Naive thymus-derived CD4-positive, alpha-beta T cell (primary cell): ENCODE data around the gene AGFG1. TPM values are rescaled to one million over a fixed set of nuclear protein-coding genes. Genes with fewer than 3 reads are reported as not detected.

Source experiments
- ATAC-seq: fragments of 150-1000 bp; cut with Tn5 transposase; 2 replicates; pipeline ENCODE4 v1.10.0; 2021; ENCODE audit warnings: mild to moderate bottlenecking, moderate library complexity
- CTCF ChIA-PET: fragments of 350-600 bp; sonication (Branson Sonifier 250); formaldehyde crosslinking; loops from one replicate; lab custom pipeline; 2021; ENCODE audit warnings: antibody characterized with exemption; lab: Charles Lee
- POLR2A ChIA-PET: fragments of 350-600 bp; sonication (Branson Sonifier 250); formaldehyde crosslinking; loops from one replicate; lab custom pipeline; 2021; ENCODE audit warnings: antibody characterized with exemption, inconsistent platforms; lab: Charles Lee
- DNase-seq, 9 donors: peaks; one replicate each; pipeline versions ENCODE4 v3.0.0 to v3.0.0-alpha.2; 2020 to 2022; ENCODE audit warnings: mixed read lengths in 1 of 9
- H3K27ac ChIP-seq: one replicate; pipeline ENCODE4 v1.7.0; 2013; ENCODE audit warnings: mild to moderate bottlenecking, low read depth, low read length, moderate library complexity
- H3K27me3 ChIP-seq, 2 donors: one replicate each; pipeline ENCODE4 v1.7.0; 2013; ENCODE audit warnings: low read length in 2 of 2, mild to moderate bottlenecking in 2 of 2, moderate library complexity in 2 of 2; ENCODE audit not compliant: control insufficient read depth in 2 of 2, insufficient read depth in 2 of 2
- H3K36me3 ChIP-seq, 3 experiments: 1 replicate in 2 of 3; 2 replicates in 1 of 3; pipeline ENCODE4 v1.7.0; 2013; ENCODE audit warnings: low read length in 3 of 3, mild to moderate bottlenecking in 3 of 3, moderate library complexity in 1 of 3; ENCODE audit not compliant: insufficient read depth in 3 of 3, control insufficient read depth in 2 of 3
- H3K4me1 ChIP-seq, 2 donors: one replicate each; pipeline ENCODE4 v1.7.0; 2013; ENCODE audit warnings: low read length in 2 of 2, mild to moderate bottlenecking in 2 of 2, moderate library complexity in 1 of 2; ENCODE audit not compliant: control insufficient read depth in 2 of 2, insufficient read depth in 2 of 2
- H3K4me3 ChIP-seq: 2 replicates; pipeline ENCODE4 v1.7.0; 2013; ENCODE audit warnings: mild to moderate bottlenecking, low read length
- H3K9me3 ChIP-seq, 3 experiments: 1 replicate in 2 of 3; 2 replicates in 1 of 3; pipeline ENCODE4 v1.7.0; 2013; ENCODE audit warnings: low read length in 3 of 3; ENCODE audit not compliant: control insufficient read depth in 2 of 3
- H3K27ac Mint-ChIP-seq, 9 donors: one replicate each; pipeline ENCODE4 v1.8.0; 2020 to 2022; ENCODE audit warnings: mixed read lengths in 9 of 9, mild to moderate bottlenecking in 8 of 9, moderate library complexity in 5 of 9, inconsistent platforms in 2 of 9
- H3K27me3 Mint-ChIP-seq, 5 donors: one replicate each; pipeline ENCODE4 v1.8.0; 2021 to 2022; ENCODE audit warnings: mixed read lengths in 5 of 5, mild to moderate bottlenecking in 1 of 5
- H3K36me3 Mint-ChIP-seq, 5 donors: one replicate each; pipeline ENCODE4 v1.8.0; 2020 to 2022; ENCODE audit warnings: mixed read lengths in 5 of 5, mild to moderate bottlenecking in 3 of 5, inconsistent platforms in 1 of 5
- H3K4me1 Mint-ChIP-seq, 7 donors: one replicate each; pipeline ENCODE4 v1.8.0; 2020 to 2022; ENCODE audit warnings: mixed read lengths in 7 of 7, mild to moderate bottlenecking in 3 of 7, inconsistent platforms in 1 of 7
- H3K4me3 Mint-ChIP-seq, 10 donors: one replicate each; pipeline ENCODE4 v1.8.0; 2020 to 2022; ENCODE audit warnings: mild to moderate bottlenecking in 10 of 10, mixed read lengths in 10 of 10, moderate library complexity in 6 of 10, inconsistent platforms in 2 of 10
- H3K9me3 Mint-ChIP-seq, 11 donors: one replicate each; pipeline ENCODE4 v1.8.0; 2020 to 2022; ENCODE audit warnings: mixed read lengths in 11 of 11, mild to moderate bottlenecking in 4 of 11, inconsistent platforms in 1 of 11, moderate library complexity in 1 of 11
- intact Hi-C, 2 donors: fragments of 100-400 bp; cut with micrococcal nuclease; formaldehyde crosslinking; loops; one replicate each; pipeline ENCODE4 v1.15.1; 2023
- polyA plus RNA-seq, 2 donors: library from polyadenylated mRNA; unstranded; fragments of 300-500 nt; fragmentation: Illumina TruSeq; gene quantifications; one replicate each; pipeline ENCODE4 v1.2.3, GENCODE V29; 2021
- total RNA-seq, 6 experiments: library from RNA in 5 of 6; stranded (reverse) in 5 of 6; gene quantifications; 1 replicate in 5 of 6; 2 replicates in 1 of 6; pipeline ENCODE4 v1.2.3 and lab custom pipeline; 2021 to 2026

The AGFG1 gene
- total RNA-seq: 10 to 100 TPM; 52.8 to 84.5 (median 58.2) TPM
- 10 to 100 TPM; 10.6 to 29.5 TPM for polyA plus RNA-seq
- total RNA-seq (lab: John Stamatoyannopoulos, UW): 73.8 reads per million, percentile 79 among the genes with 10 or more reads in this experiment

GRCh38 chr2:227471924-227472264, at the start of gene AGFG1:
Gene AGFG1 (plus strand): TSS chr2:227472156. CDS start chr2:227472422, 266 bp downstream.
- H3K4me1 Mint-ChIP-seq: peaks cover 33 to 65% (median 60%) of the 10 kb centered on the region in 7 donors
- intact Hi-C loops: loop anchor here (1.0 to 5.0 kb wide), 9 partner anchors 8 to 680 kb away; partner anchors contain the start of gene MFF (in 2 of the 2)
- H3K27me3 Mint-ChIP-seq: no peaks in the 10 kb centered on the region
- ATAC-seq (peak; percentile 97), DNase-seq (peak; percentile 71 to 90 (median 81))
- no peaks in the 10 kb centered on the region for H3K27me3 ChIP-seq
- H3K4me3 ChIP-seq: peak within 1 kb of the TSS; percentile 55
- peak within 1 kb of the TSS; percentile 77 to 94 (median 86) for H3K27ac Mint-ChIP-seq
- H3K9me3 Mint-ChIP-seq: peaks cover 0 to under 1% (median 0%) of the 10 kb centered on the region in 11 donors
- H3K4me3 Mint-ChIP-seq: peak within 1 kb of the TSS; percentile 86 to 96 (median 93)
- ChIA-PET POLR2A (no interaction called here), CTCF (no interaction called here)
- peaks cover 30 to 40% of the 10 kb centered on the region in 2 donors for H3K4me1 ChIP-seq
- H3K27ac ChIP-seq: peak within 1 kb of the TSS; percentile 80
- no peaks in the 10 kb centered on the region for H3K36me3 ChIP-seq
- no peaks in the 10 kb centered on the region for H3K9me3 ChIP-seq
- no peaks in the 10 kb centered on the region for H3K36me3 Mint-ChIP-seq

GRCh38 chr2:227423656-227424499, 48.1 kb upstream of the AGFG1 start:
- ChIA-PET CTCF (no interaction called here), POLR2A (no interaction called here)
- intact Hi-C loops: no loop called here
- H3K4me3 Mint-ChIP-seq: no peak overlapping the region
- no peaks in the 10 kb centered on the region for H3K4me1 ChIP-seq
- H3K36me3 ChIP-seq: no peaks in the 10 kb centered on the region
- no peak for DNase-seq
- no peak for ATAC-seq
- no peaks in the 10 kb centered on the region for H3K9me3 ChIP-seq
- no peak overlapping the region for H3K27ac Mint-ChIP-seq
- H3K27me3 Mint-ChIP-seq: peaks cover 0 to 3% (median 0%) of the 10 kb centered on the region in 5 donors
- no peak overlapping the region for H3K4me3 ChIP-seq
- no peak overlapping the region for H3K27ac ChIP-seq
- H3K27me3 ChIP-seq: no peaks in the 10 kb centered on the region
- no peaks in the 10 kb centered on the region for H3K9me3 Mint-ChIP-seq
- no peaks in the 10 kb centered on the region for H3K36me3 Mint-ChIP-seq
- peaks cover 0 to 4% (median 0%) of the 10 kb centered on the region in 7 donors for H3K4me1 Mint-ChIP-seq

GRCh38 chr2:227428731-227429285, 43.1 kb upstream of the AGFG1 start:
- Histone ChIP-seq H3K4me1 (no peaks in the 10 kb centered on the region), H3K9me3 (peaks cover 0 to 5% (median 0%) of the 10 kb centered on the region in 3 experiments), H3K36me3 (no peaks in the 10 kb centered on the region), H3K27ac (no peak overlapping the region), H3K27me3 (no peaks in the 10 kb centered on the region), H3K4me3 (no peak overlapping the region)
- H3K27ac Mint-ChIP-seq: no peak overlapping the region
- CTCF ChIA-PET: no interaction called here
- H3K27me3 Mint-ChIP-seq: peaks cover 0 to 5% (median 0%) of the 10 kb centered on the region in 5 donors
- H3K9me3 Mint-ChIP-seq: peaks cover 9 to 25% (median 13%) of the 10 kb centered on the region in 11 donors
- intact Hi-C loops: no loop called here
- no peak for ATAC-seq
- no peak for DNase-seq
- no peak overlapping the region for H3K4me3 Mint-ChIP-seq
- H3K4me1 Mint-ChIP-seq: peaks cover 0 to 4% (median 0%) of the 10 kb centered on the region in 7 donors
- POLR2A ChIA-PET: no interaction called here
- H3K36me3 Mint-ChIP-seq: peaks cover 6 to 15% (median 10%) of the 10 kb centered on the region in 5 donors

GRCh38 chr2:227430639-227431038, 41.3 kb upstream of the AGFG1 start:
- DNase-seq: no peak
- Histone ChIP-seq H3K9me3 (peaks cover 0 to 5% (median 0%) of the 10 kb centered on the region in 3 experiments), H3K4me1 (no peaks in the 10 kb centered on the region), H3K27ac (no peak overlapping the region), H3K27me3 (no peaks in the 10 kb centered on the region), H3K36me3 (no peaks in the 10 kb centered on the region), H3K4me3 (no peak overlapping the region)
- intact Hi-C loops: no loop called here
- Mint-ChIP-seq H3K27me3 (peaks cover 0 to 5% (median 0%) of the 10 kb centered on the region in 5 donors), H3K4me3 (no peak overlapping the region), H3K27ac (no peak overlapping the region), H3K9me3 (peaks cover 9 to 35% (median 13%) of the 10 kb centered on the region in 11 donors), H3K4me1 (peaks cover 0 to 4% (median 0%) of the 10 kb centered on the region in 7 donors), H3K36me3 (peaks cover 6 to 15% (median 10%) of the 10 kb centered on the region in 5 donors)
- CTCF ChIA-PET: no interaction called here
- POLR2A ChIA-PET: no interaction called here
- no peak for ATAC-seq

GRCh38 chr2:227433171-227433570, 38.8 kb upstream of the AGFG1 start:
- Mint-ChIP-seq H3K27ac (no peak overlapping the region), H3K4me3 (no peak overlapping the region), H3K27me3 (peaks cover 0 to 9% (median 0%) of the 10 kb centered on the region in 5 donors), H3K36me3 (peaks cover 6 to 15% (median 10%) of the 10 kb centered on the region in 5 donors), H3K4me1 (peaks cover 0 to 4% (median 0%) of the 10 kb centered on the region in 7 donors), H3K9me3 (peaks cover 9 to 35% (median 13%) of the 10 kb centered on the region in 11 donors)
- ChIA-PET CTCF (no interaction called here), POLR2A (no interaction called here)
- H3K9me3 ChIP-seq: peaks cover 0 to 5% (median 0%) of the 10 kb centered on the region in 3 experiments
- H3K4me1 ChIP-seq: no peaks in the 10 kb centered on the region
- DNase-seq (no peak), ATAC-seq (no peak)
- H3K36me3 ChIP-seq: no peaks in the 10 kb centered on the region
- H3K27ac ChIP-seq: no peak overlapping the region
- H3K27me3 ChIP-seq: no peaks in the 10 kb centered on the region
- intact Hi-C loops: no loop called here
- H3K4me3 ChIP-seq: no peak overlapping the region

GRCh38 chr2:227436436-227437174, 35.4 kb upstream of the AGFG1 start:
- ATAC-seq (peak; percentile 47), DNase-seq (no peak)
- H3K4me3 Mint-ChIP-seq: no peak overlapping the region
- ChIA-PET CTCF (no interaction called here), POLR2A (no interaction called here)
- Histone ChIP-seq H3K27me3 (no peaks in the 10 kb centered on the region), H3K9me3 (peaks cover 0 to 5% (median 0%) of the 10 kb centered on the region in 3 experiments), H3K27ac (no peak overlapping the region), H3K36me3 (no peaks in the 10 kb centered on the region), H3K4me1 (no peaks in the 10 kb centered on the region), H3K4me3 (no peak overlapping the region)
- H3K9me3 Mint-ChIP-seq: peaks cover 9 to 29% (median 13%) of the 10 kb centered on the region in 11 donors
- H3K36me3 Mint-ChIP-seq: peaks cover 6 to 11% (median 10%) of the 10 kb centered on the region in 5 donors
- no peak overlapping the region for H3K27ac Mint-ChIP-seq
- peaks cover 0 to 9% (median 0%) of the 10 kb centered on the region in 5 donors for H3K27me3 Mint-ChIP-seq
- intact Hi-C loops: no loop called here
- no peaks in the 10 kb centered on the region for H3K4me1 Mint-ChIP-seq
